ENCODE results near the gene DAGLA. TPM values are rescaled to one million over a fixed set of nuclear protein-coding genes. Genes with fewer than 3 reads are reported as not detected.

Gene DAGLA
- total and polyA plus RNA-seq, 10 donors = 0.27 to 5.0 (median 3.3) TPM

DNA sequence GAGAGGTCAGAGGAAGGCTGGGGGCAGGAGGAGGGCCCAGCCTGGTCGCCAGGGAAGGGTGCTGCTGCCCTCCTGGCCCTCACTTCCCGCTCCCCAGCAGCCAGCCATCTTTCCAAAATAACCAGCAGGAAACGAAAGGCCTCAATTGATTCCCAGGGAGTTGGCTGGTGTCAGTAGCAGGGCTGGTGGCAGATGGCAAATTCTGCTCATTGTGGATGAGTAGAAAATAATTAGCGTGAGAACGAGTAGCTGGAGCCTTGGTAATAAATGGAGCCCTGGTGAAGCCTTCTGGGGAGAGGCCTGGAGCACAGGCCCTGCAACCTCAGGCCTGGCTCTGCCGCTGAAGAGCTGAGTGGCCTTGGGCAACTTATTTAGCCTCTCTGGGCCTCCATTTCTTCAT is 31.3 kb downstream of the DAGLA start:
- peaks cover 0 to 20% (median 2%) of the 10 kb centered on the region in 6 donors for H3K4me1 ChIP-seq
- 80 to 90% (median 84%) methylated on average over 6 of the region's 6 CpGs for WGBS, 5 donors
- no peak for DNase-seq
- H3K9me3 ChIP-seq = no peaks in the 10 kb centered on the region
- TF ChIP-seq CTCF (IDR thresholded peaks at IDR 0.05 in 8 of 11, conservative IDR thresholded peaks at IDR 0.05 in 3 of 11) = no peak
- no peak for TF ChIP-seq POLR2AphosphoS5 (IDR thresholded peaks at IDR 0.05)
- TF ChIP-seq POLR2A (IDR thresholded peaks at IDR 0.05) = no peak
- no peaks in the 10 kb centered on the region for H3K36me3 ChIP-seq
- H3K27ac ChIP-seq = no peak overlapping the region
- intact Hi-C loops (cut with DNase I; ENCODE audit: low total_unique reads) = no loop called here
- H3K4me3 ChIP-seq = no peak overlapping the region
- H3K27me3 ChIP-seq (replicated peaks in 1 of 7) = no peaks in the 10 kb centered on the region

DNA sequence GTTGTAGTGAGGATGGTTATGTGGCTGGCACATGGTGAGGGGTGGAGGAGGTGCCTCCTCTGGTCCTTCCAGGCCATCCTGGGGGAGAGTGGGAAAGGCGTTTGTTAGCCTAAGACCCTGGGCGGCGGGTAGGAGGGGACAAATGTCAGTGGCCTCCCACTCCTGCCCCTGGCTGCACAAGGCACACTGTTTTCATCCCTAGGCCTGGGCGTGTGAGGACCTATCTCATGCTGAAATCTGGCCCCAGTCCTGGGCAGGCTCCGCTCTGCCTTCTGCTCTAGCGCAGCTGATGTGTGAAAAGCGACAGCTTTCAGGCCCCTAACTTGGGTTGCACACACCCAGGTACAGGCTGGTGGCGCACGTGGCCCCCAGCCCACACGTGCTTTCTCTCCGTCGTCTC is 32.1 kb downstream of the DAGLA start:
- WGBS, 5 donors = 88 to 93% (median 89%) methylated on average over 12 of the region's 12 CpGs

GRCh38 chr11:61712846-61713245 is 32.7 kb downstream of the DAGLA start:
- TF ChIP-seq POLR2AphosphoS5 (IDR thresholded peaks at IDR 0.05) (no peak), POLR2A (IDR thresholded peaks at IDR 0.05) (no peak), CTCF (IDR thresholded peaks at IDR 0.05 in 8 of 11, conservative IDR thresholded peaks at IDR 0.05 in 3 of 11) (no peak)
- Histone ChIP-seq H3K4me1 (peaks cover 0 to 32% (median 3%) of the 10 kb centered on the region in 6 donors), H3K36me3 (no peaks in the 10 kb centered on the region), H3K4me3 (no peak overlapping the region), H3K9me3 (no peaks in the 10 kb centered on the region), H3K27me3 (replicated peaks in 1 of 7) (peaks cover 0 to 4% (median 0%) of the 10 kb centered on the region in 7 donors), H3K27ac (no peak overlapping the region)
- intact Hi-C loops (cut with DNase I; ENCODE audit: low total_unique reads) = no loop called here
- DNase-seq = no peak
- 81 to 94% (median 88%) methylated on average over 6 of the region's 6 CpGs for WGBS, 5 donors

More for the DNA sequence above, 32.1 kb downstream of the DAGLA start:
- H3K4me3 ChIP-seq = no peak overlapping the region
- no peaks in the 10 kb centered on the region for H3K27me3 ChIP-seq (replicated peaks in 1 of 7)
- no peak overlapping the region for H3K27ac ChIP-seq
- H3K4me1 ChIP-seq = peaks cover 0 to 29% (median 2%) of the 10 kb centered on the region in 6 donors
- H3K36me3 ChIP-seq = no peaks in the 10 kb centered on the region
- TF ChIP-seq CTCF (IDR thresholded peaks at IDR 0.05 in 8 of 11, conservative IDR thresholded peaks at IDR 0.05 in 3 of 11) (no peak), POLR2AphosphoS5 (IDR thresholded peaks at IDR 0.05) (no peak), POLR2A (IDR thresholded peaks at IDR 0.05) (no peak)
- DNase-seq = no peak
- intact Hi-C loops (cut with DNase I; ENCODE audit: low total_unique reads) = no loop called here
- H3K9me3 ChIP-seq = no peaks in the 10 kb centered on the region

DNA sequence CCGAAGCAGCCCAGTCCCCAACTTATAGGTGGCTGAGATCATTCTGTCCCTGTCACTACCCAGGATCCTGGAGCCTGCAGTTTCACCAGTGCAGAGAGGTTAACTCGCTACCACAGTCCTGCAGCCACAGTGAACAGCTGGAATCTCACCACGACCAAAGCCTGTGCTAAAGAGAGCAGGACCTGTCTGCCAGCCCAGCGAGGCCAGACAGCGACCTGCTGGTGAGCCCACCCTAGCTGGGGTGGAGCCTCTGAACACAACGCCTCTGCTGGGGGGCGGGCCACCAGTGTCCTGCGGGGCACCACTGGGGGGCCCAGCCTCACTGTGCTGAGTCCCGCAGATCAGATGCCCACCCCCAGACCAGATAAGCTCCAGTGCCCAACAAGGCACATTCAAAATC is 33.3 kb downstream of the DAGLA start:
- no peaks in the 10 kb centered on the region for H3K9me3 ChIP-seq
- intact Hi-C loops (cut with DNase I; ENCODE audit: low total_unique reads) = no loop called here
- no peak for DNase-seq
- TF ChIP-seq POLR2AphosphoS5 (IDR thresholded peaks at IDR 0.05) (no peak), POLR2A (IDR thresholded peaks at IDR 0.05) (no peak), CTCF (IDR thresholded peaks at IDR 0.05 in 8 of 11, conservative IDR thresholded peaks at IDR 0.05 in 3 of 11) (no peak)
- no peak overlapping the region for H3K27ac ChIP-seq
- no peaks in the 10 kb centered on the region for H3K36me3 ChIP-seq
- peaks cover 0 to 38% (median 3%) of the 10 kb centered on the region in 6 donors for H3K4me1 ChIP-seq
- peaks cover 0 to 7% (median 0%) of the 10 kb centered on the region in 7 donors for H3K27me3 ChIP-seq (replicated peaks in 1 of 7)
- H3K4me3 ChIP-seq = no peak overlapping the region
- WGBS, 5 donors = 55 to 85% (median 78%) methylated on average over 4 to 9 of the region's 9 CpGs
